ENCODE results near the gene KCNK2. TPM values are rescaled to one million over a fixed set of nuclear protein-coding genes. Genes with fewer than 3 reads are reported as not detected.

Gene KCNK2
- polyA plus RNA-seq, 1 donor (not counting 4 experiments of a cell fraction or from before 2014, with no cell fraction given), result 0.10 TPM

- H3K27me3 ChIP-seq (ENCODE audit: control insufficient read depth, extremely low read depth, insufficient read depth, low read length), result no peaks in the 10 kb centered on the region
- TF ChIP-seq CTCF (optimal IDR thresholded peaks at IDR 0.05 in 1 of 3, IDR thresholded peaks at IDR 0.05 in 1 of 3, conservative IDR thresholded peaks at IDR 0.05 in 1 of 3; ENCODE audit: extremely low read depth in 1 of 3, insufficient read depth in 2 of 3, low read length in 3 of 3) (no peak), EZH2 (IDR thresholded peaks at IDR 0.05; ENCODE audit: low read length) (no peak)
- DNase-seq (ENCODE audit: low read depth, low spot score) (no peak), FAIRE-seq (no peak)
- no peaks in the 10 kb centered on the region for H4K20me1 ChIP-seq (ENCODE audit: control insufficient read depth, extremely low read depth, insufficient read depth, low read length)
- no peak overlapping the region for H3K27ac ChIP-seq (ENCODE audit: control insufficient read depth, insufficient read depth, low read length)
- no peaks in the 10 kb centered on the region for H3K9me3 ChIP-seq (ENCODE audit: control insufficient read depth, low read depth, low read length)
- no peak overlapping the region for H3K4me2 ChIP-seq (ENCODE audit: control insufficient read depth, extremely low read depth, insufficient read depth, low read depth, low read length)
- no peak overlapping the region for H2AFZ ChIP-seq (ENCODE audit: control insufficient read depth, low read length)
- no peak overlapping the region for H3K9ac ChIP-seq (ENCODE audit: control insufficient read depth, extremely low read depth, insufficient read depth, low read length)
- H3K36me3 ChIP-seq (ENCODE audit: control insufficient read depth in 2 of 2, extremely low read depth in 1 of 2, insufficient read depth in 2 of 2, low read length in 2 of 2), result no peaks in the 10 kb centered on the region
- H3K9me1 ChIP-seq (ENCODE audit: control insufficient read depth, extremely low read depth, insufficient read depth, low read length), result no peaks in the 10 kb centered on the region
- dilution Hi-C loops (cut with MboI; ENCODE audit: extremely low pct_ligation_motif_present, low sequenced_read_pairs), result no loop called here
- H3K4me1 ChIP-seq (ENCODE audit: control insufficient read depth, extremely low read depth, insufficient read depth, low read length), result no peaks in the 10 kb centered on the region
- no peak overlapping the region for H3K4me3 ChIP-seq (ENCODE audit: control insufficient read depth in 2 of 3, extremely low read depth in 1 of 3, insufficient read depth in 2 of 3, low read depth in 1 of 3, low read length in 3 of 3)
- H3K79me2 ChIP-seq (ENCODE audit: control insufficient read depth, insufficient read depth, low read length), result no peaks in the 10 kb centered on the region
Observed at GRCh38 chr1:215252164-215252563, 169.6 kb downstream of the KCNK2 start.

GRCh38 chr1:215256936-215257679 is 174.6 kb downstream of the KCNK2 start:
- dilution Hi-C loops (cut with MboI; ENCODE audit: extremely low pct_ligation_motif_present, low sequenced_read_pairs), result no loop called here
- FAIRE-seq (no peak), DNase-seq (ENCODE audit: low read depth, low spot score) (no peak)
- Histone ChIP-seq H3K27me3 (ENCODE audit: control insufficient read depth, extremely low read depth, insufficient read depth, low read length) (no peaks in the 10 kb centered on the region), H3K4me3 (ENCODE audit: control insufficient read depth in 2 of 3, extremely low read depth in 1 of 3, insufficient read depth in 2 of 3, low read depth in 1 of 3, low read length in 3 of 3) (no peak overlapping the region), H3K9ac (ENCODE audit: control insufficient read depth, extremely low read depth, insufficient read depth, low read length) (no peak overlapping the region), H3K9me1 (ENCODE audit: control insufficient read depth, extremely low read depth, insufficient read depth, low read length) (no peaks in the 10 kb centered on the region), H2AFZ (ENCODE audit: control insufficient read depth, low read length) (no peak overlapping the region), H3K9me3 (ENCODE audit: control insufficient read depth, low read depth, low read length) (no peaks in the 10 kb centered on the region), H4K20me1 (ENCODE audit: control insufficient read depth, extremely low read depth, insufficient read depth, low read length) (no peaks in the 10 kb centered on the region), H3K4me1 (ENCODE audit: control insufficient read depth, extremely low read depth, insufficient read depth, low read length) (no peaks in the 10 kb centered on the region), H3K36me3 (ENCODE audit: control insufficient read depth in 2 of 2, extremely low read depth in 1 of 2, insufficient read depth in 2 of 2, low read length in 2 of 2) (no peaks in the 10 kb centered on the region), H3K27ac (ENCODE audit: control insufficient read depth, insufficient read depth, low read length) (no peak overlapping the region), H3K79me2 (ENCODE audit: control insufficient read depth, insufficient read depth, low read length) (no peaks in the 10 kb centered on the region), H3K4me2 (ENCODE audit: control insufficient read depth, extremely low read depth, insufficient read depth, low read depth, low read length) (no peak overlapping the region)
- TF ChIP-seq EZH2 (IDR thresholded peaks at IDR 0.05; ENCODE audit: low read length) (no peak), CTCF (optimal IDR thresholded peaks at IDR 0.05 in 1 of 3, IDR thresholded peaks at IDR 0.05 in 1 of 3, conservative IDR thresholded peaks at IDR 0.05 in 1 of 3; ENCODE audit: extremely low read depth in 1 of 3, insufficient read depth in 2 of 3, low read length in 3 of 3) (no peak)

All from keratinocyte (primary cell).